Stomach smooth muscle (tissue), 2 donors: ENCODE results near the gene ERBB3.
A peak's percentile ranks its signal among the peaks of the same experiment; 100 is the strongest.
"Not testable (repeated sequence)": the region's sequence is repeated elsewhere in the genome, so short reads cannot be mapped to it uniquely, and the experiment has no call there.

Experiments used
- H3K27ac ChIP-seq: one replicate; pipeline ENCODE4 v1.7.0; 2013; ENCODE audit warnings: mild to moderate bottlenecking, low read length, inconsistent platforms
- H3K27me3 ChIP-seq, 2 donors: one replicate each; pipeline ENCODE4 v1.7.0; 2013; ENCODE audit warnings: low read length in 2 of 2; ENCODE audit not compliant: insufficient read depth in 2 of 2, control insufficient read depth in 1 of 2
- H3K36me3 ChIP-seq, 2 donors: one replicate each; pipeline ENCODE4 v1.7.0; 2013; ENCODE audit warnings: low read length in 2 of 2; ENCODE audit not compliant: control insufficient read depth in 2 of 2, insufficient read depth in 2 of 2
- H3K4me1 ChIP-seq: one replicate; pipeline ENCODE4 v1.7.0; 2013; ENCODE audit warnings: low read length; ENCODE audit not compliant: control insufficient read depth, insufficient read depth
- H3K4me3 ChIP-seq, 2 donors: one replicate each; pipeline ENCODE4 v1.7.0; 2013; ENCODE audit warnings: low read length in 2 of 2
- H3K9ac ChIP-seq, 2 donors: one replicate each; pipeline ENCODE4 v1.7.0; 2013; ENCODE audit warnings: low read length in 2 of 2, mild to moderate bottlenecking in 1 of 2
- H3K9me3 ChIP-seq, 2 donors: one replicate each; pipeline ENCODE4 v1.7.0; 2013; ENCODE audit warnings: low read length in 2 of 2; ENCODE audit not compliant: control insufficient read depth in 2 of 2
- donor health status: healthy.
- donor health status: Pancreatic carcinoma.

ERBB3 gene

GRCh38 chr12:56114084-56114483 lies 34.1 kb downstream of the ERBB3 start:
- H3K27ac ChIP-seq, result no peak overlapping the region
- H3K4me1 ChIP-seq, result peaks cover 13% of the 10 kb centered on the region
- no peaks in the 10 kb centered on the region for H3K9me3 ChIP-seq
- peaks cover 25 to 36% of the 10 kb centered on the region in 2 donors for H3K36me3 ChIP-seq
- H3K4me3 ChIP-seq, result no peak overlapping the region
- H3K9ac ChIP-seq, result no peak overlapping the region
- no peaks in the 10 kb centered on the region for H3K27me3 ChIP-seq

- Histone ChIP-seq H3K27ac (peak overlapping the region; percentile 98), H3K4me3 (peak overlapping the region; percentile 99), H3K9me3 (no peaks in the 10 kb centered on the region), H3K4me1 (peaks cover 26% of the 10 kb centered on the region), H3K36me3 (peaks cover 20 to 25% of the 10 kb centered on the region in 2 donors), H3K9ac (peak overlapping the region; percentile 99 to 100), H3K27me3 (no peaks in the 10 kb centered on the region)
Observed at GRCh38 chr12:56115329-56115728, 35.4 kb downstream of the ERBB3 start.

GRCh38 chr12:56116267-56117081 lies 36.5 kb downstream of the ERBB3 start, which contains the start of gene RPL41:
TSS of gene RPL41 (plus strand) at chr12:56116633.
- Histone ChIP-seq H3K36me3 (peaks cover 16 to 21% of the 10 kb centered on the region in 2 donors), H3K4me1 (peaks cover 37% of the 10 kb centered on the region), H3K9me3 (no peaks in the 10 kb centered on the region), H3K27me3 (no peaks in the 10 kb centered on the region), H3K27ac (peak within 1 kb of the TSS; percentile 98), H3K9ac (peak within 1 kb of the TSS; percentile 99 to 100), H3K4me3 (peak within 1 kb of the TSS; percentile 99)

DNA sequence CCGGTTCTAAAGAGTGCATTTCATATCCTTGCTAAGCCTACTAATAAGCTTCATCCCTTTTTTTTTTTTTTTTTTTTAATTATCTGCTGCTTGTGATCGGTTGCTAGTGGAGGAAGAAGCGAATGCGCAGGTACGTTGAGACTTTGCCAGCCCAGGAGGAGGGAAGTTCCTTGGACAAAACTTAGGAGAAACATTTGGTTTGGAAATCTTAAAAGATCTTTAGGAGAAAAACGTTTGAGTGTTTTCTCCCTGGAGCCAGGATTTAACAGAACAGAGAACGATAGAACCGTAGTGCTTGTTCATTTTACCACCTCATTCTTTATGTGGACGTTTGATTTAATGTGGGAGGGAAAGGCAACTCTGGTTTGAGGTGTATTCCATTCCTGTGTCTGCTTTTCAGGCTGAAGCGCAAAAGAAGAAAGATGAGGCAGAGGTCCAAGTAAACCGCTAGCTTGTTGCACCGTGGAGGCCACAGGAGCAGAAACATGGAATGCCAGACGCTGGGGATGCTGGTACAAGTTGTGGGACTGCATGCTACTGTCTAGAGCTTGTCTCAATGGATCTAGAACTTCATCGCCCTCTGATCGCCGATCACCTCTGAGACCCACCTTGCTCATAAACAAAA lies 37.2 kb downstream of the ERBB3 start:
- peak overlapping the region; percentile 99 for H3K4me3 ChIP-seq
- peak overlapping the region; percentile 99 to 100 for H3K9ac ChIP-seq
- H3K36me3 ChIP-seq, result peaks cover 17 to 18% of the 10 kb centered on the region in 2 donors
- not testable (repeated sequence) for H3K9me3 ChIP-seq, H3K27me3 ChIP-seq
- peaks cover 44% of the 10 kb centered on the region for H3K4me1 ChIP-seq
- peak overlapping the region; percentile 98 for H3K27ac ChIP-seq

- H3K9me3 ChIP-seq, result no peaks in the 10 kb centered on the region
- peak within 1 kb of the TSS; percentile 99 for H3K4me3 ChIP-seq
- H3K27ac ChIP-seq, result peak within 1 kb of the TSS; percentile 98
- H3K27me3 ChIP-seq, result no peaks in the 10 kb centered on the region
- peaks cover 15 to 16% of the 10 kb centered on the region in 2 donors for H3K36me3 ChIP-seq
- peak within 1 kb of the TSS; percentile 99 to 100 for H3K9ac ChIP-seq
- H3K4me1 ChIP-seq, result peaks cover 53% of the 10 kb centered on the region
Observed at GRCh38 chr12:56117778-56118687, 38.1 kb downstream of the ERBB3 start, which contains the start of gene ZC3H10. TSS of gene ZC3H10 (plus strand) at chr12:56118266. CDS start at chr12:56120563, 2,297 bp downstream.

DNA sequence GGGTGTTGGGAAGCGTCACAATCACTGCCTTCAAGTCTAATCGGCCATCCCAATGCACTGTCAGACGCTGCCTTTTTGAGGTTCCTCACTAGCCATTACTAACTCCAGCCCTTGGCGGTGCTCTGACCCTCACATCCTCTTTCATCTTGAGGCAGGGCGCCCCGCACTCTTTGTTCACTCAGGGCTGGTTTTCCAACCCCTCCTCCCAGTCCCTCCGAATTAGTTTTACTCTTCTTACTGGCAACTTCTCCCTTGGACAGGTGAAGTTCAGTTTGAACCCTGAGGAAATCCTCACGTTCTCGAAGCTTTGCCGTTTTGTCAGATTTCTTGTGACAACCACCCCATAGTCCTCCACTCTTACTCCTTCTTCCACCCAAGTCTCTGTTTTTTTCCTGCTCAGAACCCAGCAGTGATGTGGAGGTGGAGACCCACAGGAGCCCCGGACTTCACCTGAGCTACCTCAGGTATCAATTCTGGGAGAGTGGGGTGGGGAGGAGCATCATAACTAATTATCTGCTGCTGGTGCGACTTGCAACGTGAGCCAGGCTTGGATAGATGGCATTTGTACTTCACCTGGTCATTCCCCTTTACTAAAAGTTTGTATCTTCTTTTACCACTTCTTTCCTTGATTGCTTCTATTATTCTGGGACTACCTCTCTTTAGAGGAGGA lies 38.9 kb downstream of the ERBB3 start:
- no peaks in the 10 kb centered on the region for H3K27me3 ChIP-seq
- peak overlapping the region; percentile 83 to 93 for H3K9ac ChIP-seq
- no peaks in the 10 kb centered on the region for H3K9me3 ChIP-seq
- H3K4me3 ChIP-seq, result peak overlapping the region; percentile 87 to 99
- peaks cover 9 to 14% of the 10 kb centered on the region in 2 donors for H3K36me3 ChIP-seq
- peak overlapping the region; percentile 98 for H3K27ac ChIP-seq
- peaks cover 58% of the 10 kb centered on the region for H3K4me1 ChIP-seq

- peak overlapping the region; percentile 55 to 83 for H3K9ac ChIP-seq
- H3K4me3 ChIP-seq, result peak overlapping the region; percentile 87 to 99
- H3K4me1 ChIP-seq, result peaks cover 63% of the 10 kb centered on the region
Observed at GRCh38 chr12:56119361-56119796, 39.4 kb downstream of the ERBB3 start.

GRCh38 chr12:56120158-56120846 lies 40.3 kb downstream of the ERBB3 start:
- no peaks in the 10 kb centered on the region for H3K9me3 ChIP-seq
- no peaks in the 10 kb centered on the region for H3K27me3 ChIP-seq
- peak overlapping the region in 1 of 2 donors; percentile 99 for H3K4me3 ChIP-seq
- peak overlapping the region; percentile 98 for H3K27ac ChIP-seq
- peak overlapping the region in 1 of 2 donors; percentile 25 for H3K9ac ChIP-seq
- peaks cover 9 to 16% of the 10 kb centered on the region in 2 donors for H3K36me3 ChIP-seq
- peaks cover 68% of the 10 kb centered on the region for H3K4me1 ChIP-seq

More at GRCh38 chr12:56119361-56119796, 39.4 kb downstream of the ERBB3 start:
- H3K27me3 ChIP-seq, result no peaks in the 10 kb centered on the region
- peak overlapping the region; percentile 98 for H3K27ac ChIP-seq
- no peaks in the 10 kb centered on the region for H3K9me3 ChIP-seq
- peaks cover 9 to 16% of the 10 kb centered on the region in 2 donors for H3K36me3 ChIP-seq

- Histone ChIP-seq H3K27ac (peak overlapping the region; percentile 98), H3K4me3 (peak overlapping the region in 1 of 2 donors; percentile 15), H3K4me1 (peaks cover 76% of the 10 kb centered on the region), H3K9me3 (no peaks in the 10 kb centered on the region), H3K9ac (peak overlapping the region; percentile 18 to 36), H3K36me3 (peaks cover 9 to 16% of the 10 kb centered on the region in 2 donors), H3K27me3 (no peaks in the 10 kb centered on the region)
Observed at GRCh38 chr12:56121204-56121870, 41.4 kb downstream of the ERBB3 start.
